Amygdala (tissue), 56 donors: ENCODE measurements around the gene HIVEP3.
A peak's percentile ranks its signal among the peaks of the same experiment; 100 is the strongest.
"Not testable (repeated sequence)": the region's sequence is repeated elsewhere in the genome, so short reads cannot be mapped to it uniquely, and the experiment has no call there.

ENCODE experiments used
- DNase-seq, 56 donors: peaks; one replicate each; lab custom pipeline; 2025; lab: John Stamatoyannopoulos, UW

The HIVEP3 gene

DNA sequence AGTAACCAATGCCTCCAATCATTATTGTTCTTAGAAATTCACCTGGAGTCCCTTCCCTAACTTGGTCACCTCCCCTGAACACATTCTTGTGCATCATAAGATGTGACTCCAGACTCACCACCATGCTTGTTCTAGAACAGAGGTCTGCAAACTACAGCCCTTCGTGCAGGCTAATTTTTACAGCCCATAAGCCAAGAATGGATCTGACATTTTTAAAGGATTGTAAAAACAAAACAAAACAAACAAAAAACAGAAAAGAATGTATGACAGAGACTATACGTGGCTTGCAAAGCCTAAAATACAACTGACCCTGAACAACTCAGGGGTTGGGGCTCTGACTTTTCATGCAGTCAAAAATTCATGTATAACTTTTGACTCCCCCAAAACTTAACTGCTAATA lies 6.2 kb upstream of the HIVEP3 start:
- no peak for DNase-seq

DNA sequence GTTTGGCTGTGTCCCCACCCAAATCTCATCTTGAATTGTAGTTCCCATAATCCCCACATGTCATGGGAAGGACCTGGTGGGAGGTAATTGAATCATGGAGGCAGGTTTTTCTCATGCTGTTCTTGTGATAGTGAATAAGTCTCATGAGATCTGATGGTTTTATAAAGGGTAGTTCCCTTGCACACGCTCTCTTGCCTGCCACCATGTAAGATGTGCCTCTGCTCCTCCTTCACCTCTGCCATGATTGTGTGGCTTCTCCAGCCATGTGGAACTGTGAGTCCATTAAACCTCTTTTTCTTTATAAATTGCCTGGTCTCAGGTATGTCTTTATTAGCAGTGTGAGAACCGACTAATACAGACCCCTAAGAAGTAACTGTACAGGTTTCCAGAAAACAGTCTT lies 2.5 kb upstream of the HIVEP3 start:
- not testable (repeated sequence) for DNase-seq

DNA sequence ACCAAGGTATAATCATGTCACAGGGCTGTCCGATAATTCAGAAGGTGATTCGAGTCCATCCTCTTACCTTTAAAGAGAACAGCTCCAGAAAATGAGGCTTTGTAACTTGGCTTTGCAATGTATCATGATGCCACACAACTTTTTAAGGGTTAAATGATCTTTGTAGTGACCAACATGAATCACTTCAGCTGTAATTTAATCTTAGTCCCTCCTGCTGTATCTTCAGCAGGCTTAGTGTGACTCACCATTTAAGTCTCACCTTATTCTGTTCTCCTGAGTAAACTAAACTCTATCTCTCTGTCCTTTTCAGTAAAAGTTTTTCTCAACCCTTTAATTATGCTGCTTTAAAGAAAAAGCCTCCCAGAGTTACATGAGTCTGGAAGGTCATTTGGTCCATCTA lies 1.9 kb upstream of the HIVEP3 start:
- DNase-seq, result no peak

DNA sequence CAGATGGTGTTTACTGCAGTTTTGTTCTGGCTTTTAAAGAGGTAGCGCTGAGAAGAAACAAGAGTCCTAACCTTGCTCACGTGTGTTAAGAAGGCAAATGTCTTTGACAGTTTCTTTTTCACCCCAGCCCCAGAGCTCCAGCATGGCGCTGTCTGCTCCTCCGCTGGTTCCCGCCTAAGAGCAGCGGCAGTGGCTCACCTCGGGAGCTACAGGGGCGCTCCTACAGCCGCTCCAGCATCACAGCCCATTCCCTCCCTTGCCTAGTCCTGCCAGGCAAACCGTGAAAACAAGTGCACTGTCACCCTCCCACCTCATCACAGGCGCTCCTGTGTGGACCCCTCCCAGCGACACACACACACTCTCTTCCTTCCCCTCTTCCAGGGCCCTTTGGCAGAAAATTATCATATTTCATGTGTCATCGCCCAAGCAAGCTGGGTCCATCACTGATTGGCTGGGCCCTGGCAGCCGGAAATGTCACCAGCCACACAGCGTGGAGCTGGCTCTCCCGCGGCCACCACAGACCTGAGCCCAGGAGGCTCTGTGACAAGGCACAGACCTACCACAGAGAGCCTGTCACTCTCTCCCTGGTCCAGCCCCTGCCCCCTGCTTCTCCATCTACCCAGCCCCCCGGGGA lies 1.2 kb upstream of the HIVEP3 start:
- DNase-seq, result peak in 31 of 56 donors; percentile 12 to 58 (median 32)

DNA sequence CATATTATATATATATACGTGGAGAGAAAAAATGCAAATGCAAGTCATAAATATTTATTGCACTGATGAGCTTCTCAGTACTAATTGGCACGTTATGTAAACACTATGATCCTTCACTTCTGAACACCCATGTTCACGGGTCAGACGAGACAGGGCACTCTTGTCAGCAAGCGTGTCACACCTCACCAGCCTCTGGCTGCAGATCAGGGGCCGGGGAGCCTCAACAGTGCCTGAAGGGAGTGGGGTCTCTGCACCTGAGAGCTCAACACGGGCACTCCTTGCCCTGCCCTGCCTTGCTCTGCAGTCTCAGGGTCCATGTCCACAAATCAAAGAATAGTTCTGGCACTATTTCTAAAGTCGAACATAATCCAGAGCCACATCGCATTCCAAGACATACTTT lies 409 bp upstream of the HIVEP3 start:
- DNase-seq, result no peak

DNA sequence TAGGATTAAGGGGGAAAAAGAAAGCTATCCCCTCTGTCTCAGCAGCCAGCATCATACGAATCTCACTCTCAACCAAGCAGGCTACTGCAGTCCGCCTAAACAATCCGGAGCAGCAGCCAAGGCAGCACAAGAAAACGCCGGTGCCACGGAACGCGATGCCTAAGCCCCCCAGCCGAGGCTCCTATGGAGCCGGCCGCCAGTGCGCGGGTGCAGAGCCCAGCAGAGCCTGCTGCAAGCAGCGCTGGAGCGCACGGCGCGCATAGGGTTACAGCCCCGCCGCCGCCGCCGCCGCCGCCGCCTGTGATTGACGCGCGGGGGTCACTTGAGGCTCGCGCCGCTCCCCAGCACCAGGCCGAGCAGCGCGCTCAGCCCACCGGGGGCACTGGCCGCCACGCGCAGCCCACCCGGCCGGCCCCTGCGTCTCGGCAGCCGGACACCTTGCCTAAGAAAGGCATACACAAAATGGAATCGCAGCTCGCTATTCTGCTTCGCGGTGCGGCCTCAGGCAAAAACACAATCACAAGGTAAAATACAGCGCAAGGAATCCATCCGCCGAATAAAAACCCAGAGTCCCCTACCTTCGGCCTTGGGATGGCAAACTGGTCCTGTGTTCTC lies 780 bp downstream of the HIVEP3 start:
- DNase-seq, result peak in 26 of 56 donors; percentile 8 to 67 (median 38)

DNA sequence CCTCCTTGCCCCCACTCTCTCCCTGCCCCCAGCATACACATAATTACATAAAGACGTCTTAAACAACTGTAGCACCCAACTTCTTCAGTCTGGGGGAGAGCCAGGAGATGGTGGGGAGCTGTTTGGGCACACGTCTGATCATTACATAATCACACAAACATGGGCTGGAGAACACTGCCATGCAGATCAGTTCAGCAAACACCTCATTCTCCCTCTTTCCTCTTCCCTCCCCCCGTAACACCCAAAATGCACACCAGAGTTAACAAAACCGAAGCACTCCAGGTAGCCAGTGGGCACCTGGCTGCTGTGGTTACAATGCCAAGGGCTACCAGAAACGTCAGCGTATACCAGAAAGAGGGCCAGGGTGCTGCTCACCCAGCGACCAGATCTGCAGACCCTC lies 1.6 kb downstream of the HIVEP3 start:
- DNase-seq, result peak in 3 of 56 donors; percentile 8 to 19 (median 13)

DNA sequence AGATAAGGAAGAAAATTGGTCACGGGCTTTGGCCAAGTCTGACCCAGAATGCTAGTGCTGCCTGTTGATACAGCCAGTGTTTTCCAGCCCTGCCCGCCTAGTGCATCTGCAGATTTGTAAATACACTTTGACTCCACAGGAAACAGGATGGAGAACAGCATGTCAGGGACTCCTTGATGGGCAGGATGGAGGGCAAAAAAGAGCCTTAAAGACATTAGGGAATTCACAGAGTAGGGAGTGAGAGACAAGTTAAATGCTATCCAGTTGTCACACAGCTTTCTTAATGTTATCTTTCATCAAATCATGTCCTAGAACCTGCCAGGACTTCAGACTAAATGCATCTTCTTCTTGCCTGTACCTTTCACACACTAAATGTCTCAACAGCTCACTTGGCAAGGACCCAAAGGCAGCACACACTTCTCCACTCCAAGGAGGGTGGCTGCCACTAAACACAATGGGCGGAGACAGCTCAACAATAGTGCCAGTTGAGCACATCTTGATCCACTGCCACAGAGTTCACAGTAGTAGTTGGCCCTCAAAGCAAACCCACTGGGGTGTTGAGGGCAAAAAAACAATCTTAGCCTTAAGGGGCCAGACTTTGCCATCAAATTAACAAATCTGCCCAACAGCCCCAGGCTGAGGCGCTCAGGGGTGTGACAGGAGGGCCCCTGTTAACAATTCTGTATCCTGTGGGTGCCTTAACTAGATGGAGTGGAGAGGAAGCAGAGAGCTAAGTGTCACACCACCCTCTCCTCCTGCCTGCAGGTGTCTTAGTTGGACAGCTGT lies 2.7 kb downstream of the HIVEP3 start:
- peak in 9 of 56 donors; percentile 4 to 55 (median 19) for DNase-seq

DNA sequence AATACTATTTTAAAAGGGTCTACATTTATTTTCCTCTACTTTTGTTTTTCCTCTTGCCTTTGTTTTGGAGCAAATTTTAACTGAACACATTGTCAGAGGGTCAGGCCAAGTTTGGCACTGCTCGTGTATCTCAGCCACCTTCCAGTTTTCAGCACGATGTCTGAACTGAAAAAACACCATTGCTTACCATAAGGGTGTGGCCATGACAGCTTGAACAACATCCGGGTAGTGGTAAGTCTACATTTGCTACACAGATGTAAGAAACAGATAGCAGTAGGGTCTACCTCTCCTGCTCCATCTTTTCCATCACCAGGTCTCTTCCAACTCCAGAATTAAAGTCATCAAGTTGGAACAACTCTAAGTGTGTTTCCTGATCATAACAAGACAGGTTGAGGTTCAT lies 4.2 kb downstream of the HIVEP3 start:
- DNase-seq, result no peak

DNA sequence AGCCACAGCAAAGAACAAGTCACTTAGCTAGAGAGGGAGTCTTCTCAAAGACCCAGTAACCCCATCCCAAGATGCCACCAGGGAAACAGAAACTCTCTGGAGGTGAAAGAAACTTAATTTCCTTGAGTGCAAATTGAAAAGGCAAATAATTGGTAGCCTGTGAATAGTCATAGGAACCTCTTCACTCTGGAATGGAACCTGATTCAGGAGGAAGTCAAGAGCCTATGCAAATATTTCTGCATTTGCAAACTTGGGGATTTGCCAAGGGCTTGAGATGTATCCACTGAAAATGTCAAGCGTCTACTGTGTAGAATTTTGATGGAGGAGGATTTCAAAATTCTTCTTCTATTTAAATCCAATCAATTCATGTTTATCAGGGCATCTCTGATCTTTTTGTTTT lies 5.7 kb downstream of the HIVEP3 start:
- DNase-seq, result no peak

DNA sequence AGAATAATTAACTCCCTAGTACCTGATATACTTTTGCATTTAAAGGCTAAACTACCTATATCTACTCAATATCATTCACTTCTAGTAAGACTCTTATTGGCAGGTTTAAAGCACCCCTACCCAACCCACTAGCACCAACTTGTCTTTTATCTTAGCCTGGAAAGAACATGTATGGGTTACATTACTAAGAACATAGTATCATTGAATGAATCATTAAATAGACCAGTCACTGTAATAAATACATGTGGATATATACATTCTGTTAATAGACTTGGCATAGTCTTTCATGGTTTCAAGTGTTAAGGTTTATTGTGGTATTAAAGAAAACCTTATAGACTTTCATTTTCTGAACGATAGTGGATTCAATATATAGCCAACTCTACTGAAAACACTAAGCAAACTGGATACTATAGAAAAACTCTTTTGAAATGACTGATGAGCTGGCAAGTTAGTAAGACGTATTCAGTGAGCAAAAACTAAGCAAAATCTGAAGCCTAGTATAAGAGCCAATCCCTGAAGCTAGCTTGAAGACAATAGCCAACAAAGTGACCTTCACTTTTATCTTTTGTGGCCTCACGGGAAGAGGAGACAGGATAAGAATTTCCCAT lies 10.3 kb downstream of the HIVEP3 start:
- no peak for DNase-seq

DNA sequence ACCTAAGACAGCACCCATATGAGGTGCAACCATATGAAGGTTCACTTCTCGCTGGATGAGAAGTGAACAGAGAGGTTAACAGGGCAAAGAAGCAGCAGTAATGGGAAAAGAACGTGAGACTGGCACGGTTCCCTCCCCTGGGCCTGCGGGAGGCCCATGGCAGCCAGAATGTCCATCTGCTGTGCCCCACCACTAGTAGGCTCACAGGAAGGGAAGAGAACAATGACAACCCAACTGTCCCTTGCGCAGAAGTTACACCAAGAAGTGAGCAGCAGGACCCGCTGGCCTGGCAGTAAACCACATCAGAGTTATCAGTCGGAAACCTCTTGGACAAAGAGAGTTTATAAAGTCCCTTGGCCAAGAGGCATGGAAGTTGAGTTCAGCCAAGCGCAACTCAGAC lies 11.3 kb downstream of the HIVEP3 start:
- no peak for DNase-seq

DNA sequence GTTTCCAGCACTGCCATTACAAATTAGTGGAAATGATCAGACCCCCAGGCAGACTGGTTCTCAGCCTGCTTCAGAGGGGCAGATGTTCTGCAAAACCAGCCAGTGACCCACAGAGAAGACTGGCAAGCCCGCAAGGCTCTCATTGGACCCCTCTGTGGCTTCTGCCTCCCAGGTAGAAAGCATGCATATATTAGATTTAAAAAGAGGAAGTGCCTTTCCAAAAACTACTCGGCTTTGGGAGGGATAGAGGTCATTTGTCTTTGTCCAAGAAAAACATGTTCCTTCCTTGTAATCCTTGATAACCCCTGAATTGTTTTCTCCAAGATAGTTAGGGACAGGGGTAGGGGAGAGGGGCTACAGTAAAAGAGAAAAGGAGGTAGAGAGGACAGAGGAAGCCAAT lies 11.8 kb downstream of the HIVEP3 start:
- no peak for DNase-seq

DNA sequence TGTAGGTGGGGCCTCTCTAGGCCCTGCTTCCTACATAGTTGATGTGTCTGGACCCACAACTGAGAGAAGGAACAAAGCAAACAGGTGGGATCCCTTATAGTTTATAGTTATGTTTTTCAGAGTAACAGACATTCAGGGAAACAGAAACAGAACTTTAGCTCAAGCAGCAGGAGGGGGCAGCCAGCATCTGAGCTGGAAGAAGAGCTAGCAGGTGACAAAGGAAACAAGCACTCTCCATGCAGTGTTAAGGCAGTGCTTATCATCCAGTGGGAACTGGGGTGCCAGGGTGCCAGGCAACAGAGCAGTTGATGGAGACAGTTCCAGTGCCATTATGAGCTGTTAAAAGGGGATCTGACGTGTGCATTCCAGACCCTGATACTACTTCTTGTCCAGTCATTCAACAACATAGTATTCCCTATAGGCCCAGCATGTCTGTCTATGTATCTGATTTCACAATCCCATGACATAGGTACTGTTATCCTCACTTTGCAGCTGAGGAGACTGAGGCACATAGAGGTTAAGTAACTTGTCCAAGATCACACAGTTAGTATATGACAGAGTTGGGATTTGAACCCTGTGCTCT lies 13.5 kb downstream of the HIVEP3 start:
- no peak for DNase-seq

DNA sequence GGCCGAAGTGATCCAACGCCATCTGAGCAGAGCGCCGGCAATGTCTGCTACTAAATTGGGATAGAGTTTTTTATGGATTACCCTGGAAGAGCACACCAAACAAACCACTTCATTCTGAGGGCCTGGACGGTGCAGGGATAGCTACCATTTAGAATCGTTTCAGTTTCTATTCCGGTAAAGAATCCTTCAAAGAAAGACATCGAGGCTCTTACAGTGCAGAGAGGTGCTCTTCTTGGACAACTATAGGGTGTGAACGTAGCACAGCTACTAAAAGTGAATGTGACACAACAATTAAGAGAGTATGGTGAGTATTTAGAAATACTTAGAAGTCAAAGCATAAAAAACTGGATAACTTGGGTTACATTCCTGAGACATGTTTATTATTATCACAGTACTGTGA lies 16.1 kb downstream of the HIVEP3 start:
- no peak for DNase-seq

DNA sequence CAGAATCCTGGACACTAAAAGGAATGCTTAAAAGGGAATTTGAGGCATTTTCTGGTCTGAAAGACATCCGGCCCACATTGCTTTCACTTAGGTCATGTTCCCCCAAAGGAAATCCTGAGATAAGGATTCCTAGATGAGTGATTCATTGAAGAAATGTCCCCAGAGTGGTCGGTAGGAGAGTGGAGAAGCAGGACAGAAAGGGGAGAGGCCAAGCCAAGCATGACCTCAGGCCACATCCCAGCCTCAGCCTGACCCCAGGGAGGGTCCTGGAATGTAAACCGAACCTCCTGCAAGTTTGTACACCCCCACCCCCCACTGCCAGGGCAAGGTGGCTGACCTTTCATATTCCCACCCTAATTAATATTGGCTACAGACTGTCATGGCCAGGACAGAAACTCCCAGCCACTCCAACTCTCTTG lies 16.6 kb downstream of the HIVEP3 start:
- no peak for DNase-seq

DNA sequence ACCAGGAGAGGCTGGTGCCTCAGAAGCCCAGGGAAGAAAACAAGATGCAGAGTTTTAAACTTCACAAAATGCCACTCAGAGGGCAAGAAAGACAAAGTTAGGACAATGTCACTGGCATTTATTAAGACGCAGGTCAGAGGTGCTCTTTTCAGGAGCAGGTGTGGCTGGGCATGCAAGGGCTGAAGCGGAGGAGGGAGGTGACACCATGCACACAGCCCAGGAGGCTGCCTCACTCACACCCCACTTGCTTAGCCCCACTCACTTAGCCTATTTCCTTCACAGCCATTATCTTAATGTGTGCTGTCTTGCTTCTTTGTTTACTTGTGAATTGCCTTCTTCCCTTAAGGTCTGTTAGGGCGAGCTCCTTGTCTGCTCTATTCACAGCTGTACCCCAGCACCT lies 17.2 kb downstream of the HIVEP3 start:
- DNase-seq, result no peak

DNA sequence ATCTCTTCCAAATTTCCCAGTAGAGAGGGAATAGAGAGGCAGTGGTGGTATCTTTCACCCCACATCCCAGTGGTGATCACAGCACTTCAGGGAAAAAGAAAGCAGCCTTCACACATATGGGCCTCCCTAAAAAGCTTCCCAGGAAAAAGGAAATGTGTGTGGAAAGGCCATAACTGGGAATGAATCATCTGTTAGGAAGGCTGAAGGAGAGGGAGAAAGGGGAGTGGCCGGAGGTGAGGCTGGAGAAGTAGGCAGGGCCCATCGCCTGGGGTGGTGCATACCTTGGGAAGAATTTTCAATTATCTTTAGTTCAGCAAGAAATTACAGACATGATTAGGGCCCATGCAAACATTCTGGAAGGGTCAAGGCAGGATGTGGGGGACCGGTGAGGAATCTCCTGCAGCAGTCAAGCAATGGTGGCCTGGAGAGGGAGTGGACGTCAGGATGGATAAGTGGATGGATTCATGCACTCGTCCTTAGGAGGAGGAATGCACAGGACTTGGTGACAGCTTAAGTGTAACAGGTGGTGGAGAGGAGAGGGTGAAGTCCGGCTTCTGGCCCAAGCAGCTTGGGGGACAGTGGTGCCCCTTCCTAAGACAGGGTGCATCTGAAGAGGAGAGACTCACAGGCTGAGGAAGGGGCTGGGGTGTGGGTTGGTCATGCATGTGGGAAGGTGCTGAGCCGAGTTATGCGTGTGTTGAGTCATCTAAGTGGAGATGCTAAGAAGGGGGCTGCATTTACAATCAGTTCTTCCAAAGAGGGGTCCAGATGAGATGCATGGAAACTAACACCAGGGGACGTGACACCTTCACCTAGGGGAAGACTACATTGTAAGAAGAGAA lies 17.9 kb downstream of the HIVEP3 start:
- no peak for DNase-seq

DNA sequence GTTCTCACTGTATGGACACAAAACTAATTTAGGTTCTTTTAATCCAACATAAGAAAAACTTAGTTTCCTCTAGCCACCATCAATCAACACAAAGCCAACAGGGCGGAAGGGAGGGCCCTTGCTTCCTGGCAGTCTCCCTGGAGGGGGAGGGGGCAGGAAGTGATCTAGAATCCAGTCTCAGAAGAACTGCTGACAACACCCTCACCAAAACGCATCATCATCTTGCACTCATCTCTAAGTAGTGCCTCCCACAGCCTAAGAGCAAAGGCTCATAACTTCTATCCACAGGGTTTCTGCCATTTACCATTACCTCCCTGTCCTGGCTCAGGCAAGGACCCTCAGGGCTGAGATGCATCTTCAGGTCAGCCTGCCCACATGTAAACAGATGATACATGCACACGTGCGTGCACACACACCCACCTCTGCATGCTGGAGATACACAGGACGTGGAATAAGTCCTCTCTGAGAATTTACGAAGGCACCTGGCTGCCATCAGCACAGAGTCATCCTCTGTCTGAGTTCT lies 20.5 kb downstream of the HIVEP3 start:
- no peak for DNase-seq

DNA sequence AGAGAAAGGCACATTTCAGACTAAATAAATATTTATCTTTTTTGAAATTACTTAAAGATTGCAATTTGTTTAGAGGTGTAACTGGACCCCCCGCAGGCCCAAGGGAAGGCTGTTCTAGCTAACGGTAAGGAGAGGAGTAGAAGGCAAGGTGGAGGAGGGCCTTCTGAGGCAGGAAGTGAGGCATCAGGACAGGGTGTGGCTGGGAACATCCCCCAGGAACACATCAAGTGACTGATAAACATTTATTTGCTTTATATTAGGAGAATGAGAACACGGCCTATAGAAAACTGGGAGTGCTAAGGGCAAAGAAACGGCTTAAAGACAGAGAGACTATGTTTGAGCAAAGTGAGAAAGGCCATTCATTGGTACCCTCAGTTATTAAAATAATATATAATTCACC lies 23.2 kb downstream of the HIVEP3 start:
- no peak for DNase-seq
